ENCODE data around the gene ZBTB47.

The ZBTB47 gene

GRCh38 chr3:42684632-42685362, 31.3 kb downstream of the ZBTB47 start:
- Mint-ChIP-seq H3K27ac (no peak overlapping the region), H3K9me3 (no peaks in the 10 kb centered on the region), H3K27me3 (peaks cover 50% of the 10 kb centered on the region), H3K4me3 (no peak overlapping the region), H3K4me1 (peaks cover 6% of the 10 kb centered on the region)
- DNase-seq (no peak), ATAC-seq (no peak)

- Mint-ChIP-seq H3K9me3 (no peaks in the 10 kb centered on the region), H3K4me1 (peaks cover 6% of the 10 kb centered on the region), H3K27me3 (peaks cover 57% of the 10 kb centered on the region), H3K4me3 (peak within 1 kb of the TSS; percentile 20 to 53), H3K27ac (no peak within 1 kb of the TSS)
- ATAC-seq (peak; percentile 11), DNase-seq (no peak)
Observed at GRCh38 chr3:42685363-42685881, 31.9 kb downstream of the ZBTB47 start, which contains the start of gene KLHL40. Gene KLHL40 (plus strand): TSS chr3:42685537. CDS start chr3:42685619, 82 bp downstream.

DNA sequence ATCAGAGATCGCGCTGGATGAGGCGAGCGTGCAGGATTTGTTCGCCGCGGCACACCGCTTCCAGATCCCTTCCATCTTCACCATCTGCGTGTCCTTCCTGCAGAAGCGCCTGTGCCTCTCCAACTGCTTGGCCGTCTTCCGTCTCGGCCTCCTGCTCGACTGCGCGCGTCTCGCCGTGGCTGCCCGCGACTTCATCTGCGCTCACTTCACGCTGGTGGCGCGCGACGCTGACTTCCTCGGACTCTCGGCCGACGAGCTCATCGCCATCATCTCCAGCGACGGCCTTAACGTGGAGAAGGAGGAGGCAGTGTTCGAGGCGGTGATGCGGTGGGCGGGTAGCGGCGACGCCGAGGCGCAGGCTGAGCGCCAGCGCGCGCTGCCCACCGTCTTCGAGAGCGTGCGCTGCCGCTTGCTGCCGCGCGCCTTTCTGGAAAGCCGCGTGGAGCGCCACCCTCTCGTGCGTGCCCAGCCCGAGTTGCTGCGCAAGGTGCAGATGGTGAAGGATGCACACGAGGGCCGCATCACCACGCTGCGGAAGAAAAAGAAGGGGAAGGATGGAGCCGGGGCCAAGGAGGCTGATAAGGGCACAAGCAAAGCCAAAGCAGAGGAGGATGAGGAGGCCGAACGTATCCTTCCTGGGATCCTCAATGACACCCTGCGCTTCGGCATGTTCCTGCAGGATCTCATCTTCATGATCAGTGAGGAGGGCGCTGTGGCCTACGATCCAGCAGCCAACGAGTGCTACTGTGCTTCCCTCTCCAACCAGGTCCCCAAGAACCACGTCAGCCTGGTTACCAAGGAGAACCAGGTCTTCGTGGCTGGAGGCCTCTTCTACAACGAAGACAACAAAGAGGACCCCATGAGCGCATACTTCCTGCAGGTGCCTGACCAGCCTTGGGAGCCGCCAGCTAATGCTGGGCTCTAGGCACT, 32.7 kb downstream of the ZBTB47 start:
- ATAC-seq (no peak), DNase-seq (no peak)
- peaks cover 6% of the 10 kb centered on the region for H3K4me1 Mint-ChIP-seq
- H3K4me3 Mint-ChIP-seq, result peak overlapping the region; percentile 20 to 53
- H3K27me3 Mint-ChIP-seq, result peaks cover 60% of the 10 kb centered on the region
- H3K27ac Mint-ChIP-seq, result no peak overlapping the region
- H3K9me3 Mint-ChIP-seq, result no peaks in the 10 kb centered on the region

DNA sequence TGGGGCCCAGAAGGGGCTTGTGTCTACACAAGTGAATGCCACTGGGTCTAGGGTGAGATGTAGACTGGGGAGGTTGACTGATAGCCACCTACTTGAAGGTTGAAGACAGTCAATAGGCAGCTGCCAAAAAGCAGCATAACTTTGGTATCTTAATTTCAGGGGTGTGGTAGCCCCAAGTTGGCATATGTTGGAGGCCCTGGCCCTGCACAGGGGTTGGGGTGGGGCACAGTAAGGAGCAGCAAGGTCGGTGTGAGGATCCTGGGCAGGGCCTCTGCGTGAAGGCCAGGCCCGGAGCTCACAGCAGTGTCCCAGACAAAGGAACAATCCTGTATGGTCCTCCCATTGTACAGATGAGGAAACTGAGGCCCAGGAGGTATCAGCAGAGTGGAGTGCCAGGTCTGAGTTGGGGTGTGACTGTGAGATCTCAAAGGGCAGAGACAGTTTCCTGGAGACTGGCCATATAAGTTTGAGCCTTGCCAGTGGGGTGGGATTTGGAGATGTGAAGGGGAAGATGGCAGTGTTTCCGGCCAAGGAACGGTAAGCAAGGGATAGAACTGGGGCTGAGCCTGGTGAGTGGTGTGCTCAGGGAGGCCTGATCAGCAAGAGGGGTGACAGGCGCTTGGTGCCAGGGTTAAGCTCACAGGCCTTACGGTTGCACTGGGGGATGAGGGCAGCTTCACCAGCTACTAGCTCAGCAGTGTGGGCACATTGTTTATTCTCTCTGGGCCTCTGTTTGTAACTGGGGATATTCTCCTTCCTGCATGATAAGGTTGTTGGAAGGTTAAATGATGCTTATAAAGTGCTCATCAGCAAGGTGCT, 33.5 kb downstream of the ZBTB47 start:
- Mint-ChIP-seq H3K4me3 (no peak overlapping the region), H3K4me1 (peaks cover 6% of the 10 kb centered on the region), H3K9me3 (no peaks in the 10 kb centered on the region), H3K27ac (no peak overlapping the region), H3K27me3 (peaks cover 60% of the 10 kb centered on the region)
- DNase-seq (no peak), ATAC-seq (no peak)

DNA sequence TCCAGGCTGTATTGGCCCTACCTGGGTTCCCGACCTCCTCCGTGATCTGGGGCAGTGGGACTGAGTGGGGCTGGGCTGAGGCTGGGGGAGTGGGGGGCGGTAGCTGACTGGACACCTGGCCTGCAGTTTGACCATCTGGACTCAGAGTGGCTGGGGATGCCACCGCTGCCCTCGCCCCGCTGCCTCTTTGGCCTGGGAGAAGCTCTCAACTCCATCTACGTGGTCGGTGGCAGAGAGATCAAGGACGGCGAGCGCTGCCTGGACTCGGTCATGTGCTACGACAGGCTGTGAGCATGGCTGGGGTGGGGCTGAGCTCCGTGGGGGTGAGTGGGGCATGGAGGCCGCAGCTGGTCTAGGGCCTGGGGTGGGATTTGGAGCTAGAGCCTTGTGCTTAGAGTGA, 34.5 kb downstream of the ZBTB47 start:
- Mint-ChIP-seq H3K9me3 (no peaks in the 10 kb centered on the region), H3K4me1 (peaks cover 6% of the 10 kb centered on the region), H3K27ac (no peak overlapping the region), H3K4me3 (no peak overlapping the region), H3K27me3 (peaks cover 54% of the 10 kb centered on the region)
- ATAC-seq (no peak), DNase-seq (no peak)

DNA sequence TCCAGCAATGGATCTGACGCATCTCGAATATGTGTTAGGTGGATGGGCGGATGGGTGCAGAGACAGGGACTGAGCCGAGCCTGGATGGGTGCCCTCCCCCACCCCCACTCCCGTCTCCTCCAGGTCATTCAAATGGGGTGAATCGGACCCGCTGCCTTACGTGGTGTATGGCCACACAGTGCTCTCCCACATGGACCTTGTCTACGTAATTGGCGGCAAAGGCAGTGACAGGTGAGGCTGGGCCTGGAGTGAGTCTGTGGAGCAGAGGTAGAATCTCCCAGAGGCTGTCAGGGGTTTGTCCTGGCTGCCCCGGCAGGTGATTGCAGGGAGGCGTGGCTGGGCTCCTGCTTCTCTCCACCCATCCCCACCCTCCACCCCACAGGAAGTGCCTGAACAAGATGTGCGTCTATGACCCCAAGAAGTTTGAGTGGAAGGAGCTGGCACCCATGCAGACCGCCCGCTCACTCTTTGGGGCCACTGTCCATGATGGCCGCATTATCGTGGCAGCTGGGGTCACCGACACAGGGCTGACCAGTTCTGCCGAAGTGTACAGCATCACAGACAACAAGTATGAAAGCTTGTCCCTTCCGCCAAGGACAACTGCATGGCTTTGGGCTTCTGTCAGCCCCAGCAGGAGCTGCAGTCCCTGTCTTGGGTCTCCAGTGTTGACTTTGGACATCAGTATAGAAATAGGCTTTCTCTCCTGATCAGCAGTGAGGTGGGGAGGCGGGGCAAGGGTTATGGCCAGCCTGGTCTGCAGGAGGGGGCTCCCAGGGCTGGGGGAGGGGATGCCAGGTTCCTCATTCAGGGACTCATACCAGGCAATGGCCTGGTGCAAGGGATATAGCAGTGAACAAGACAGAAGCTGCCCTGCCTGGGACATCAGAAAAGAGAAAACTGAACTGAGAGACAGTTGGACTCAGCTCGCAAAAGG, 35.3 kb downstream of the ZBTB47 start:
- ATAC-seq (no peak), DNase-seq (no peak)
- Mint-ChIP-seq H3K27me3 (peaks cover 46% of the 10 kb centered on the region), H3K4me3 (no peak overlapping the region), H3K27ac (peak overlapping the region in 1 of 2 donors; percentile 65), H3K4me1 (peaks cover 6% of the 10 kb centered on the region), H3K9me3 (no peaks in the 10 kb centered on the region)

DNA sequence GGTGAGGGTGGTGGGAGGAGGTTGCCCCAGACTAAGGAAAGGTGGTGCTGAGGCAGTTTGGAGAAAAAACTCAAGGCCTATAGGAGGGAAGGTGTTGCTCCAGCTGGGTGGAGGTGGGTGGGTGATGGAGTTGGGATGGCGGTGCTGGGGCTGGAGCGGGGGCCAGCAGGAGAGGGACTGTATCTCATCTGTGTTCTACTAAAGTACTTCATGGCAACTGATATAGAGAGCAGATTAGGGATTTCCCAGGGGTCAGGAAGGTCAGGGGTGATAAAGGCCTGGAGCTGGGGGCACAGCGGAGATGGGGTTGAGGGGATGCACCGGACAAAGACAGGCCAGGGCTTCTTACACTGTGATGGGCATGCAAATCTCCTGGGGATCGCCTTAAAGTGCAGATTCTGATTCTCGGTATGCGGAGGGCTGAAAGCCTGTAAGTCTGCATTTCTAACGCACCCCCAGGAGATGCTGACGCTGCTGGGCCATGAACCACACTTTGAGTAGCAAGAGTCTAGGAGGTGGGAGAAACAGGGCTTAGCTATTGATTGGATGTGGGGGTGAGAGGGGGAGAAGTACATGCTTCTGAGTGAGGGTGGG, 36.0 kb downstream of the ZBTB47 start:
- peak overlapping the region in 1 of 2 donors; percentile 20 for H3K27ac Mint-ChIP-seq
- H3K4me1 Mint-ChIP-seq, result peaks cover 6% of the 10 kb centered on the region
- DNase-seq (no peak), ATAC-seq (no peak)
- H3K27me3 Mint-ChIP-seq, result peaks cover 46% of the 10 kb centered on the region
- H3K4me3 Mint-ChIP-seq, result no peak overlapping the region
- H3K9me3 Mint-ChIP-seq, result no peaks in the 10 kb centered on the region

DNA sequence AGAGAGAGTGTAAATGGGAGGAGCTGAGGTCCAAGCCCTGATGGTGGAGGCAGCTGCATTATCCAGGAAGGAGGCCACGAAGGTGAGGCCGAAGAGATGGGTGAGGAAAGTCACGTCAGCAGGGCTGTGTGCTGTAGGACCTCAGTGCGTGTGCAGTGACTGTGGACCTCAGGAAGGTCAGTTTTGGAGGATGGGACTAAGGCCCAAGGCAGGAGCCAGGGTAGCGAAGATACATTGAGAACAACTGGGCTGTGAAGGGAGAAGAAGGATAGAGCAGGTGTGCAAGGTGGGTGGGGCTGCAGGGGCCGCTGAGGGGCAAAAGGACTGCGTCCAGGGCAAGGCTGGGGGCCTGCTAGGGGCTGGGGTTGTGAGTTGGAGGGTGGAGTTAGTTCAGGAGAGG, 36.7 kb downstream of the ZBTB47 start:
- DNase-seq (no peak), ATAC-seq (no peak)
- Mint-ChIP-seq H3K4me3 (no peak overlapping the region), H3K27ac (no peak overlapping the region), H3K9me3 (no peaks in the 10 kb centered on the region), H3K27me3 (peaks cover 39% of the 10 kb centered on the region), H3K4me1 (peaks cover 6% of the 10 kb centered on the region)

DNA sequence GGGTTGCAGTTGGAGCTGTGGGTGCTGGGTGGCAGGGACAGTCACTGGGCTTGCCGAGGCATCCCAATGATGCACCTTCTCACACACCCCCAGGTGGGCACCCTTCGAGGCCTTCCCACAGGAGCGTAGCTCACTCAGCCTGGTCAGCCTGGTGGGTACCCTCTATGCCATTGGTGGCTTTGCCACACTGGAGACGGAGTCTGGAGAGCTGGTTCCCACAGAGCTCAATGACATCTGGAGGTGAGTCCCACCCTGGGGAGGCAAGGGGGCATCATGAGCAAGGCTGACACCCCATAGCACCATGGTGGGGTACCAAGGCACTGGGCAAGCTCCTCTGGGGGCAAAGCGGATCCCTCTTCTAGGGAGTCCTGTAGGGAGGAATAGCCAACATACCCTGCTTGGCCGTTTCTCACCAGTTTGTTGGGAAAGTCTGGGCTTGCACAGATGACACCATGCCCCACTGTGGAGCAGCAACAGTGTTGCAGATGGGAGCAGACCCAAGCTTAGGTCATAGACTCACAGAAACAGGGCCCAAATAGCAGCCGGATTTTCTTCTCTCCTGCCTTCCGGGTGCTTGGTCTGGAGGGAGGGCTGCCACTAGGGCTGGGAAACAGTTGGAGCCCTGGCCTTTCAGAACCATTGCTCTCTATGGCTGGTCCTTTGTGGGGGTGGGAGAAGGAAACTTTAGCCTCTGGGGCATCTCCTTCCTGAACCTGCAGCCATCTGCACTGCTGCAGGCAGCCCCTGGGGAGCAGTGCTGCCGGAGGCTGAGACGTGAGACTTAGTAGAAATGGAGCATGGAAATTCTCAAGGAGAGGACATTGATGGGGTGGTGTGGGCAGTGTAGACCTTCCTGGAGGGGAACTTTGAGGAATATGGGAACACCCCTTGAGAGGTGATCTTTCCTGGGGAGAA, 37.5 kb downstream of the ZBTB47 start:
- Mint-ChIP-seq H3K27ac (no peak overlapping the region), H3K9me3 (no peaks in the 10 kb centered on the region), H3K4me3 (no peak overlapping the region), H3K4me1 (peaks cover 1% of the 10 kb centered on the region), H3K27me3 (peaks cover 31% of the 10 kb centered on the region)
- DNase-seq (no peak), ATAC-seq (no peak)

GRCh38 chr3:42691816-42692666, 38.5 kb downstream of the ZBTB47 start:
- ATAC-seq, result no peak
- DNase-seq, result peak in 1 of 2 donors; percentile 6
- no peaks in the 10 kb centered on the region for H3K4me1 Mint-ChIP-seq
- H3K27me3 Mint-ChIP-seq, result peaks cover 21% of the 10 kb centered on the region
- H3K9me3 Mint-ChIP-seq, result no peaks in the 10 kb centered on the region
- no peak overlapping the region for H3K27ac Mint-ChIP-seq
- no peak overlapping the region for H3K4me3 Mint-ChIP-seq

DNA sequence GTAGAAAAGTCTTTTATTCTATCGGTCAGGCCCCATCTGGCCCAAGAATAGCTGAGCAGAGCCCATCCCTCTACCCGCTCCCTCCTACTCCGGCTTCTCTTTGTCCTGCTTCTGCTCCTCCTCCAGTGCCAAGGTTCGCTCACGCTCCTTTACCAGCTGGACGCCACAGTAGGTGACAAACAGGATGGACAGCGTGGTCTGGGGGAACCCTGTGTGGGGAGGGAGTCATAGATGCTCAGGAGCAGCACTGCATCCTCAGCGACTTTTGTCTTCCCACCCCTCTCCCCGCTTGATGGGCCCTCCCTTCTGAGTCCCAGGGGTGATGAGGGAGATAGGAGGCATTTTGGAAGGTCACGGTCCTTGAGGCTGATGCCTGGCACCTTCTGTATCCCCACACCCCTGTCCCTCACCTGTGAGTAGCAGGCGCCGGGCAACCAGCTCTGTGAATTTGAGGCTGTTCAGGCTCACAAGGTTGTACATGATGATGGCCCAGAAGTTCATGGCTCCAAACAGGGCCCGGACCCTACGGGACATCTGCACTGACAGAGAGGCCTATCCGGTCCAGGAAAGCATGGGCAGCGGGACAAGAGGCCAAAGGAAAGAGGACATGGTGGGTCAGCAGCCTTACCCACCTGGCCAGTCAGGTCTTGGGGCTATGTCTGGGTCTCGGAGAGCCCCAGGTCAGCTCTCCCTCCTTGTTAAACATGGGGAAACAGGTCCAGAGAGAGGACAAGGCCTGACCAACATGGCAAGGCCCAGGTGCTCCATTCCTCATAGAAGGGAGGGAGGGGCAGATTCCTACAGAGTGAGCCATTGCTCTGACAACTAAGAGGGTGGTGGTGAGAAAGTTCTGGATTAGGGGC, 39.4 kb downstream of the ZBTB47 start:
- ATAC-seq, result no peak
- H3K27me3 Mint-ChIP-seq, result peaks cover 17% of the 10 kb centered on the region
- H3K9me3 Mint-ChIP-seq, result no peaks in the 10 kb centered on the region
- no peak overlapping the region for H3K27ac Mint-ChIP-seq
- peak in 1 of 2 donors; percentile 4 for DNase-seq
- no peaks in the 10 kb centered on the region for H3K4me1 Mint-ChIP-seq
- H3K4me3 Mint-ChIP-seq, result no peak overlapping the region

- ATAC-seq (no peak), DNase-seq (no peak)
- H3K4me1 Mint-ChIP-seq, result peaks cover 1% of the 10 kb centered on the region
- H3K27ac Mint-ChIP-seq, result no peak overlapping the region
- peaks cover 17% of the 10 kb centered on the region for H3K27me3 Mint-ChIP-seq
- H3K9me3 Mint-ChIP-seq, result no peaks in the 10 kb centered on the region
- H3K4me3 Mint-ChIP-seq, result no peak overlapping the region
Observed at GRCh38 chr3:42693530-42693930, 40.0 kb downstream of the ZBTB47 start.
